ENCODE results near the gene NCF1. TPM values are rescaled to one million over a fixed set of nuclear protein-coding genes. Genes with fewer than 3 reads are reported as not detected.
"Not testable (repeated sequence)": the region's sequence is repeated elsewhere in the genome, so short reads cannot be mapped to it uniquely, and the experiment has no call there.

NCF1 gene
- total and polyA plus RNA-seq, 2 of the 4 experiments (the other 2 are of a cell fraction) = not detected

DNA sequence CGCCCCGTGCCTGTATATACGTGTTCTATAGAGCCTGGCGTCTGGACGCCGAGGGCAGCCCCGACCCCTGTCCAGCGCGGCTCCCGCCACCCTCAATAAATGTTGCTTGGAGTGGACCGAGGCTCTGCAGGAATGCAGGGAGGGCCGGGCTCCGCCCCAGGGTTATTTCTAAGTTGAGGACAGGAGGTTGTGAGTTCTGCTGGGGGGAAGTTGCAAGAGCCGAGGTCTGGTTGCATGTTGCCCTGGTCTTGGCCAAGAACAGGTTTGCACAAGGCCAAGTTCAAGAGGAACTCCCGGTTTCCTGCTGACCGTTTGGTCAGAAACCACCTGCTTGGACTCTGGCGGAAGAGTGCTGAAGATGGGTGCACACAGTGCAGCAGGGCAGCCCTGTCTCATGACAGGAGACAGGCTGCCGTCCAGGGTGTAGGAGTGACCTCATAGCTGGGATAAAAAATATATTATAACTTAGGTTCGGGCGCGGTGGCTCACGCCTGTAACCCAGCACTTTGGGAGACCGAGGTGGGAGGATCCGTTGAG, 15.5 kb downstream of the NCF1 start:
- H4K20me1 ChIP-seq (ENCODE audit: insufficient read depth, low read length); dilution Hi-C loops (cut with HindIII; ENCODE audit: low sequenced_read_pairs, unreplicated experiment); H3K9me1 ChIP-seq (ENCODE audit: insufficient read depth, low read length); H3K36me3 ChIP-seq (ENCODE audit: control insufficient read depth, insufficient read depth, low read length); POLR2A ChIA-PET (ENCODE audit: unreplicated experiment); H3K27ac ChIP-seq (ENCODE audit: insufficient read depth, low read length); H2AK5ac ChIP-seq (ENCODE audit: low read depth, low read length); H4K8ac ChIP-seq (ENCODE audit: low read depth in 2 of 2, low read length in 2 of 2); H3K4me3 ChIP-seq (ENCODE audit: insufficient read depth, low read depth, low read length); ATAC-seq (ENCODE audit: low read depth); H3K56ac ChIP-seq (ENCODE audit: extremely low read depth, insufficient read depth, low read length); H3K18ac ChIP-seq (ENCODE audit: low read depth, low read length); H2BK20ac ChIP-seq (ENCODE audit: low read depth, low read length); H3K9ac ChIP-seq (ENCODE audit: low read depth, low read length); BruUV-seq (replicated peaks); H3K4me2 ChIP-seq (ENCODE audit: low read depth, low read length); H4K5ac ChIP-seq (ENCODE audit: low read depth, low read length); H2AFZ ChIP-seq (replicated peaks; ENCODE audit: low read length, poor library complexity); H4K91ac ChIP-seq (ENCODE audit: insufficient read depth, low read depth, low read length); CTCF ChIA-PET; H2AK9ac ChIP-seq (replicated peaks; ENCODE audit: low read depth, low read length, poor library complexity); in situ Hi-C loops (cut with MboI; ENCODE audit: low sequenced_read_pairs); H2BK5ac ChIP-seq (ENCODE audit: low read depth, low read length, poor library complexity, severe bottlenecking); H3K27me3 ChIP-seq (ENCODE audit: control insufficient read depth, insufficient read depth, low read length); H2BK15ac ChIP-seq (ENCODE audit: low read depth, low read length); H3K79me1 ChIP-seq (ENCODE audit: low read depth in 1 of 2, low read length in 2 of 2); DNase-seq; H3K23ac ChIP-seq (ENCODE audit: low read depth, low read length); H3K9me3 ChIP-seq (ENCODE audit: control insufficient read depth, insufficient read depth, low read length); H3K14ac ChIP-seq (replicated peaks; ENCODE audit: low read depth, low read length); H3K4me1 ChIP-seq (ENCODE audit: control insufficient read depth, insufficient read depth, low read length); H3K4ac ChIP-seq (ENCODE audit: low read depth, low read length); intact Hi-C loops (cut with micrococcal nuclease); H2BK120ac ChIP-seq (ENCODE audit: low read depth, low read length): not testable (repeated sequence)
- no CpG with 5 or more reads among the region's 24 CpGs for WGBS, 2 experiments (ENCODE audit: extremely low coverage in 2 of 2, insufficient read length in 1 of 2)

DNA sequence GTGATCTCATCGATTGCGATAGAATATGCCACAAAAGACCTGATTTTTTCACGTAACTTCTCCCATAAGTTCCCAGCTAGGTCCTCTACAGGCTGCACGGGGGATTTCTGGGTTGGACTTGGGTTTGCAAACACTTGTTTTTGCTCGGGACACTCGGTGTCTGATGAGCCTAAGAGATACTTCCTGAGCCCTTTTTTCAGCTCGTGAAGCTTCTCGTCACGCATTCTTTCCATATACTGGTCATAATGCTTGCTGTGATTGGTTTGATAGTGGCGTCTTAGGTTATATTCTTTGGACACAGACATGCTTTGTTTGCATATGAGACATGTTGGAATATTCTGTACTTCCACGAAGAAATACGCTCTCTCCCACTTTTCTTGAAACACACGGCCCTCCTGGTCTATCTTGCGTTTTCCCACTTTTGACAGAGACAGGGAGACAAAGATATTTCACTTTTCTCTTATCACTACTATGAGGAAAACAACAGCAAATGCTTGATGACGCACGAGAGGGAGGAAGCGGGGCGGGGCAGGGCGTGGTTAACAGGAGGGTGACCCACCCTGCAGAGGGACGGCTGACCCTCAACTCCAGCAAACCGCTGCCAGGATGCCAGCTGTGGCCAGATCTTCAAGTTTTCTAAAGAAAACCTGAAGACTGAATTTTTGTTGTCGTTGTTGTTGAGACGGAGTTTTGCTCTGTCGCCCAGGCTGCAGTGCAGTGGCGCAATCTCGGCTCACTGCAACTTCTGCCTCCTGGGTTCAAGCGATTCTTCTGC, 24.2 kb downstream of the NCF1 start:
- H4K20me1 ChIP-seq (ENCODE audit: insufficient read depth, low read length); H4K91ac ChIP-seq (ENCODE audit: insufficient read depth, low read depth, low read length); H2BK120ac ChIP-seq (ENCODE audit: low read depth, low read length); H3K4me2 ChIP-seq (ENCODE audit: low read depth, low read length); H3K14ac ChIP-seq (replicated peaks; ENCODE audit: low read depth, low read length); H3K18ac ChIP-seq (ENCODE audit: low read depth, low read length); H3K27me3 ChIP-seq (ENCODE audit: control insufficient read depth, insufficient read depth, low read length); H4K5ac ChIP-seq (ENCODE audit: low read depth, low read length); H3K27ac ChIP-seq (ENCODE audit: insufficient read depth, low read length); H3K9ac ChIP-seq (ENCODE audit: low read depth, low read length); CTCF ChIA-PET; H3K4ac ChIP-seq (ENCODE audit: low read depth, low read length); H4K8ac ChIP-seq (ENCODE audit: low read depth in 2 of 2, low read length in 2 of 2); in situ Hi-C loops (cut with MboI; ENCODE audit: low sequenced_read_pairs); dilution Hi-C loops (cut with HindIII; ENCODE audit: low sequenced_read_pairs, unreplicated experiment); H2BK20ac ChIP-seq (ENCODE audit: low read depth, low read length); H3K4me3 ChIP-seq (ENCODE audit: insufficient read depth, low read depth, low read length); H3K9me1 ChIP-seq (ENCODE audit: insufficient read depth, low read length); BruUV-seq (replicated peaks); H3K79me1 ChIP-seq (ENCODE audit: low read depth in 1 of 2, low read length in 2 of 2); H2AFZ ChIP-seq (replicated peaks; ENCODE audit: low read length, poor library complexity); intact Hi-C loops (cut with micrococcal nuclease); H3K9me3 ChIP-seq (ENCODE audit: control insufficient read depth, insufficient read depth, low read length); H2AK5ac ChIP-seq (ENCODE audit: low read depth, low read length); H2AK9ac ChIP-seq (replicated peaks; ENCODE audit: low read depth, low read length, poor library complexity); ATAC-seq (ENCODE audit: low read depth); POLR2A ChIA-PET (ENCODE audit: unreplicated experiment); H3K4me1 ChIP-seq (ENCODE audit: control insufficient read depth, insufficient read depth, low read length); H3K36me3 ChIP-seq (ENCODE audit: control insufficient read depth, insufficient read depth, low read length); H3K23ac ChIP-seq (ENCODE audit: low read depth, low read length); H2BK5ac ChIP-seq (ENCODE audit: low read depth, low read length, poor library complexity, severe bottlenecking); H2BK15ac ChIP-seq (ENCODE audit: low read depth, low read length); H3K56ac ChIP-seq (ENCODE audit: extremely low read depth, insufficient read depth, low read length); DNase-seq: not testable (repeated sequence)
- no CpG with 5 or more reads among the region's 27 CpGs for WGBS, 2 experiments (ENCODE audit: extremely low coverage in 2 of 2, insufficient read length in 1 of 2)

Measured in IMR-90 (cell line).